Astrocyte (in vitro differentiated cells and primary cell): ENCODE measurements around the gene TLCD2. TPM values are rescaled to one million over a fixed set of nuclear protein-coding genes. Genes with fewer than 3 reads are reported as not detected.
"Not testable (repeated sequence)": the region's sequence is repeated elsewhere in the genome, so short reads cannot be mapped to it uniquely, and the experiment has no call there.

Experiments
- DNase-seq: peaks from one replicate; pipeline ENCODE4 v3.0.0-alpha.2; 2010; ENCODE audit warnings: low read depth
- FAIRE-seq: peaks from 2 replicates; lab custom pipeline; 2011; peaks lifted over from hg19 to GRCh38; lab: Jason Lieb, UNC
- H2AFZ ChIP-seq: 2 replicates; pipeline ENCODE4 v1.6.0; 2012; ENCODE audit warnings: low read depth, low read length, inconsistent platforms
- H3K27ac ChIP-seq: 2 replicates; pipeline ENCODE4 v1.5.1; 2011; ENCODE audit warnings: low read depth, low read length, inconsistent platforms
- H3K27me3 ChIP-seq: 2 replicates; pipeline ENCODE4 v1.6.0; 2011; ENCODE audit warnings: low read length, inconsistent platforms; ENCODE audit not compliant: insufficient read depth
- H3K36me3 ChIP-seq: 2 replicates; pipeline ENCODE4 v1.5.1; 2011; ENCODE audit warnings: low read length, inconsistent platforms; ENCODE audit not compliant: insufficient read depth
- H3K4me1 ChIP-seq: 2 replicates; pipeline ENCODE4 v1.5.1; 2011; ENCODE audit warnings: low read length, inconsistent platforms; ENCODE audit not compliant: insufficient read depth
- H3K4me2 ChIP-seq: 2 replicates; pipeline ENCODE4 v1.6.0; 2012; ENCODE audit warnings: low read length, inconsistent platforms
- H3K4me3 ChIP-seq: 2 replicates; pipeline ENCODE4 v1.5.1; 2011; ENCODE audit warnings: low read depth, mild to moderate bottlenecking, low read length, inconsistent platforms; ENCODE audit not compliant: insufficient read depth
- H3K79me2 ChIP-seq: 2 replicates; pipeline ENCODE4 v1.6.0; 2012; ENCODE audit warnings: mild to moderate bottlenecking, low read length, inconsistent platforms; ENCODE audit not compliant: insufficient read depth
- H3K9ac ChIP-seq: 2 replicates; pipeline ENCODE4 v1.6.0; 2012; ENCODE audit warnings: mild to moderate bottlenecking, low read length, inconsistent platforms
- H3K9me3 ChIP-seq: 2 replicates; pipeline ENCODE4 v1.5.1; 2012; ENCODE audit warnings: low read depth, mild to moderate bottlenecking, low read length, inconsistent platforms; ENCODE audit not compliant: insufficient read depth
- H4K20me1 ChIP-seq: 2 replicates; pipeline ENCODE4 v1.6.0; 2012; ENCODE audit warnings: low read length, inconsistent platforms; ENCODE audit not compliant: insufficient read depth
- H3K27ac Mint-ChIP-seq: one replicate; pipeline ENCODE4 v1.8.0; 2021; ENCODE audit warnings: mild to moderate bottlenecking, mixed read lengths; ENCODE audit not compliant: unreplicated experiment
- H3K27me3 Mint-ChIP-seq: one replicate; pipeline ENCODE4 v1.8.0; 2021; ENCODE audit warnings: low read depth, mixed read lengths; ENCODE audit not compliant: unreplicated experiment
- H3K36me3 Mint-ChIP-seq: one replicate; pipeline ENCODE4 v1.8.0; 2021; ENCODE audit warnings: low read depth, mixed read lengths; ENCODE audit not compliant: unreplicated experiment
- H3K4me1 Mint-ChIP-seq: one replicate; pipeline ENCODE4 v1.8.0; 2021; ENCODE audit warnings: low read depth, mixed read lengths; ENCODE audit not compliant: unreplicated experiment
- H3K4me3 Mint-ChIP-seq: one replicate; pipeline ENCODE4 v1.8.0; 2021; ENCODE audit warnings: mild to moderate bottlenecking, moderate library complexity, mixed read lengths; ENCODE audit not compliant: unreplicated experiment
- H3K9me3 Mint-ChIP-seq: one replicate; pipeline ENCODE4 v1.8.0; 2021; ENCODE audit warnings: mild to moderate bottlenecking, mixed read lengths; ENCODE audit not compliant: unreplicated experiment
- CTCF ChIP-seq: IDR thresholded peaks from 2 replicates; pipeline ENCODE4 v1.5.1; 2011; ENCODE audit warnings: low read depth, mild to moderate bottlenecking, inconsistent platforms, low read length, moderate library complexity; ENCODE audit not compliant: insufficient read depth
- EZH2 ChIP-seq: IDR thresholded peaks from 2 replicates; pipeline ENCODE4 v1.6.1; 2012; ENCODE audit warnings: mild to moderate bottlenecking, low read length, inconsistent platforms; ENCODE audit not compliant: insufficient read depth
- total RNA-seq: library from RNA; stranded (reverse); gene quantifications from 2 replicates; pipeline ENCODE4 v1.2.1, GENCODE V29; 2021

The TLCD2 gene
- total RNA-seq, 1 donor from 2014 or later: 6.0 TPM

- TF ChIP-seq CTCF (no peak), EZH2 (no peak)
- peak overlapping the region; percentile 37 for H3K27ac Mint-ChIP-seq
Measured at GRCh38 chr17:1673041-1673785, 37.0 kb downstream of the TLCD2 start.

GRCh38 chr17:1663934-1664333 lies 46.2 kb downstream of the TLCD2 start:
- Histone ChIP-seq H3K36me3 (peaks cover 47% of the 10 kb centered on the region), H3K79me2 (peaks cover 32% of the 10 kb centered on the region), H4K20me1 (peaks cover 53% of the 10 kb centered on the region)
- not testable (repeated sequence) for FAIRE-seq, H2AFZ ChIP-seq, H3K4me3 ChIP-seq, H3K9me3 ChIP-seq, H3K9me3 Mint-ChIP-seq, H3K9ac ChIP-seq, H3K27ac ChIP-seq, H3K4me2 ChIP-seq, H3K4me1 ChIP-seq, DNase-seq, H3K27ac Mint-ChIP-seq, H3K27me3 Mint-ChIP-seq, H3K4me3 Mint-ChIP-seq, H3K27me3 ChIP-seq
- peaks cover 21% of the 10 kb centered on the region for H3K36me3 Mint-ChIP-seq
- H3K4me1 Mint-ChIP-seq: peaks cover 11% of the 10 kb centered on the region

More at GRCh38 chr17:1673041-1673785, 37.0 kb downstream of the TLCD2 start:
- Histone ChIP-seq H3K4me1 (peaks cover 7% of the 10 kb centered on the region), H3K36me3 (peaks cover 74% of the 10 kb centered on the region), H3K27ac (no peak overlapping the region), H4K20me1 (peaks cover 58% of the 10 kb centered on the region), H3K79me2 (peaks cover 27% of the 10 kb centered on the region), H3K4me3 (no peak overlapping the region), H3K27me3 (no peaks in the 10 kb centered on the region), H3K4me2 (no peak overlapping the region), H3K9ac (no peak overlapping the region), H2AFZ (no peak overlapping the region), H3K9me3 (no peaks in the 10 kb centered on the region)
- peaks cover 34% of the 10 kb centered on the region for H3K36me3 Mint-ChIP-seq
- H3K4me1 Mint-ChIP-seq: peaks cover 10% of the 10 kb centered on the region
- no peak overlapping the region for H3K4me3 Mint-ChIP-seq
- DNase-seq (no peak), FAIRE-seq (no peak)
- no peaks in the 10 kb centered on the region for H3K9me3 Mint-ChIP-seq
- no peaks in the 10 kb centered on the region for H3K27me3 Mint-ChIP-seq

GRCh38 chr17:1661045-1661444 lies 49.1 kb downstream of the TLCD2 start:
- H3K36me3 Mint-ChIP-seq: peaks cover 35% of the 10 kb centered on the region
- H3K36me3 ChIP-seq: peaks cover 56% of the 10 kb centered on the region

More at GRCh38 chr17:1661045-1661444, 49.1 kb downstream of the TLCD2 start:
- H3K4me1 Mint-ChIP-seq: no peaks in the 10 kb centered on the region
- H3K9me3 Mint-ChIP-seq: no peaks in the 10 kb centered on the region
- no peak overlapping the region for H3K9ac ChIP-seq
- DNase-seq (no peak), FAIRE-seq (no peak)
- no peak overlapping the region for H3K4me2 ChIP-seq
- no peaks in the 10 kb centered on the region for H3K4me1 ChIP-seq
- TF ChIP-seq CTCF (no peak), EZH2 (no peak)
- no peak overlapping the region for H3K4me3 Mint-ChIP-seq
- H3K27me3 Mint-ChIP-seq: no peaks in the 10 kb centered on the region
- peaks cover 18% of the 10 kb centered on the region for H3K79me2 ChIP-seq
- no peak overlapping the region for H3K27ac Mint-ChIP-seq
- H4K20me1 ChIP-seq: peaks cover 46% of the 10 kb centered on the region
- no peak overlapping the region for H2AFZ ChIP-seq
- H3K27me3 ChIP-seq: no peaks in the 10 kb centered on the region
- no peak overlapping the region for H3K27ac ChIP-seq
- no peak overlapping the region for H3K4me3 ChIP-seq
- no peaks in the 10 kb centered on the region for H3K9me3 ChIP-seq
